Neutrophil (primary cell): ENCODE data around the gene SPTY2D1.
"Not testable (repeated sequence)": the region's sequence is repeated elsewhere in the genome, so short reads cannot be mapped to it uniquely, and the experiment has no call there.

Source experiments
- H3K27ac ChIP-seq: fragments of 200-600 bp; sonication (generic); 2 replicates; pipeline ENCODE4 v1.5.1; 2016; ENCODE audit warnings: mild to moderate bottlenecking, moderate library complexity
- H3K27me3 ChIP-seq: fragments of 200-600 bp; sonication (generic); 2 replicates; pipeline ENCODE4 v1.6.0; 2016; ENCODE audit warnings: mild to moderate bottlenecking
- H3K36me3 ChIP-seq: fragments of 200-600 bp; sonication (generic); 2 replicates; pipeline ENCODE4 v1.5.1; 2017
- H3K4me1 ChIP-seq, 2 experiments: fragments of 200-600 bp in 1 of 2; sonication (generic) in 1 of 2; 1 replicate in 1 of 2; 2 replicates in 1 of 2; pipeline versions ENCODE4 v1.5.1 to v1.6.1; 2013 to 2016; ENCODE audit warnings: low read depth in 1 of 2, low read length in 1 of 2, mild to moderate bottlenecking in 1 of 2, moderate library complexity in 1 of 2; ENCODE audit not compliant: control insufficient read depth in 1 of 2, insufficient read depth in 1 of 2
- H3K4me3 ChIP-seq, 2 experiments: fragments of 200-600 bp in 1 of 2; sonication (generic) in 1 of 2; 1 replicate in 1 of 2; 2 replicates in 1 of 2; pipeline ENCODE4 v1.5.1; 2013 to 2016; ENCODE audit warnings: low read depth in 1 of 2, low read length in 1 of 2, mild to moderate bottlenecking in 1 of 2, moderate library complexity in 1 of 2
- H3K9me3 ChIP-seq: fragments of 200-600 bp; sonication (generic); 2 replicates; pipeline ENCODE4 v1.5.1; 2016
- CTCF ChIP-seq: fragments of 200-600 bp; sonication (generic); IDR thresholded peaks from 2 replicates; pipeline ENCODE4 v1.5.1; 2016; ENCODE audit warnings: antibody characterized with exemption

SPTY2D1 gene

GRCh38 chr11:18671246-18671645 lies 37.1 kb upstream of the SPTY2D1 start:
- H3K36me3 ChIP-seq, result no peaks in the 10 kb centered on the region
- H3K4me1 ChIP-seq, result no peaks in the 10 kb centered on the region
- H3K9me3 ChIP-seq, result no peaks in the 10 kb centered on the region
- no peak for TF ChIP-seq CTCF
- H3K27ac ChIP-seq, result no peak overlapping the region
- no peak overlapping the region for H3K4me3 ChIP-seq
- no peaks in the 10 kb centered on the region for H3K27me3 ChIP-seq

DNA sequence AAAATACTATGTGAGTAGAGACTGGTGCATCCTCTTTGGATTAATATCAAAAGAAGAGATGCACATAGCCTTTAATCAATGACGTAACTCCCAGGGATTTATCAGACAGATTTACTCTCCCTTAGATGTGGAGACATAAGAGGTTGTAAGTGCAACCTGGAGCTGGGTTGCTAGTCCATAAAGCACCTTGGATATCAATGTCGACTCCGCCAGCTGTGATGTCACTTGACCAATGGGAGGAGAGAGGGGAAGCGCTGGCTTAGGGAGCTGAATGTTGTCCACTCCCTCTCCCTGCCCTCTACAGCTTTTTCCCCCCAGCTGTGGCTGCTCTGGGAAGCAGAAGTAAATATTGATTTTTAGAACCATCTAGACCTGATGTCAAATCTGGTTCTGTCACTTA lies 35.6 kb upstream of the SPTY2D1 start:
- no peak overlapping the region for H3K27ac ChIP-seq
- no peak for TF ChIP-seq CTCF

DNA sequence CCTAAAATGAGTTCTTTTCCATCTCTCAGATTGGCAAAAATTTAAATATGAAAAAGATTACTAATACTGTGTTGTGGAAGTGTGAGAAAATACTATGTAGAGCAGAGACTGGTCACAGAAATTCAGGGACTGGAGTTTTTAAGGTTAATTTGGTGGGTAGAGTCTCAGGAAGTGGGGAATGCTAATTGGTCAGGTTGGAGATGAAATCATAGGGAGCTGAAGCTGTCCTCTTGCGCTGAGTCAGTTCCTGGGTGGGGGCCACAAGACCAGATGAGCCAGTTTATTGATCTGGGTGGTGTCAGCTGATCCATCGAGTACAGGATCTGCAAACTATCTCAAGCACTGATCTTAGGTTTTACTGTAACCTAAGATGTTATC lies 35.1 kb upstream of the SPTY2D1 start:
- Histone ChIP-seq H3K27me3 (no peaks in the 10 kb centered on the region), H3K4me3 (no peak overlapping the region), H3K4me1 (no peaks in the 10 kb centered on the region), H3K9me3 (no peaks in the 10 kb centered on the region), H3K36me3 (no peaks in the 10 kb centered on the region), H3K27ac (no peak overlapping the region)
- no peak for TF ChIP-seq CTCF

More for the DNA sequence above, 35.6 kb upstream of the SPTY2D1 start:
- H3K9me3 ChIP-seq, result no peaks in the 10 kb centered on the region
- no peak overlapping the region for H3K4me3 ChIP-seq
- no peaks in the 10 kb centered on the region for H3K36me3 ChIP-seq
- no peaks in the 10 kb centered on the region for H3K27me3 ChIP-seq
- H3K4me1 ChIP-seq, result no peaks in the 10 kb centered on the region

DNA sequence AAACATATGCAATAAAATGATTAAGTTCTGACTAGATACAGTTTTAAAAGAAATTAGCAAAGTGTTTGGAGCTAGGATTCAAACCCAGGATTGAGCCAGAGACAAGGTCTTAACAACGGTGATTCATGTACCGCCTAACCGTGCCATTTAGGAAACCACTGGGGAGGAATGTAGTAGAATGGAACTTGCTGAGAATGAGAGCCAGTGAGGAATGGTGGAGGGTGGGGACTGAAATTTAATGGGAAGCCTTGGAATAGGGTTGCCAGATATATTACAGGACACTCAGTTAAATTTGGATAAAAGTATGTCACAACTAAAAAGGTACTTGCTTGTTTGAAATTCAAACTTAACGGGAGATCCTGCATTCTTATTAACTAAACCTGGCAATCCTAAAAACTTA lies 34.0 kb upstream of the SPTY2D1 start:
- H3K4me3 ChIP-seq, result no peak overlapping the region
- no peaks in the 10 kb centered on the region for H3K9me3 ChIP-seq
- no peak overlapping the region for H3K27ac ChIP-seq
- no peaks in the 10 kb centered on the region for H3K4me1 ChIP-seq
- no peaks in the 10 kb centered on the region for H3K27me3 ChIP-seq
- H3K36me3 ChIP-seq, result no peaks in the 10 kb centered on the region
- TF ChIP-seq CTCF, result no peak

DNA sequence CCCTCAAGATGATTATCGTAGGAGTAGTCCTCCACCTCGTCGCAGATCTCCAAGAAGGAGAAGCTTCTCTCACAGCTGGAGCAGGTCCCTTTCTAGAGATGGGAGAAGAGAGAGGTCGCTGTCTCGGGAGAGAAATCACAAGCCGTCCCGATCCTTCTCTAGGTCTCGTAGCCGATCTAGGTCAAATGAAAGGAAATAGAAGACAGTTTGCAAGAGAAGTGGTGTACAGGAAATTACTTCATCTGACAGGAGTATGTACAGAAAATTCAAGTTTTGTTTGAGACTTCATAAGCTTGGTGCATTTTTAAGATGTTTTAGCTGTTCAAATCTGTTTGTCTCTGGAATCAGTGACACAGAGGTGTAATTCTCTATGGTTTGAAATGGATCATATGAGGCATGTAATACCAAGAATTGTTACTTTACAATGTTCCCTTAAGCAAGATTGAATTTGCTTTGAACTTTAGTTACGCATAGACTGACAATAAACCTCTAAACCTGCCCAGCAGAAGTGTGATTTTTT lies 31.3 kb upstream of the SPTY2D1 start:
- not testable (repeated sequence) for H3K27ac ChIP-seq, H3K4me1 ChIP-seq, H3K36me3 ChIP-seq, H3K27me3 ChIP-seq, H3K9me3 ChIP-seq, H3K4me3 ChIP-seq

DNA sequence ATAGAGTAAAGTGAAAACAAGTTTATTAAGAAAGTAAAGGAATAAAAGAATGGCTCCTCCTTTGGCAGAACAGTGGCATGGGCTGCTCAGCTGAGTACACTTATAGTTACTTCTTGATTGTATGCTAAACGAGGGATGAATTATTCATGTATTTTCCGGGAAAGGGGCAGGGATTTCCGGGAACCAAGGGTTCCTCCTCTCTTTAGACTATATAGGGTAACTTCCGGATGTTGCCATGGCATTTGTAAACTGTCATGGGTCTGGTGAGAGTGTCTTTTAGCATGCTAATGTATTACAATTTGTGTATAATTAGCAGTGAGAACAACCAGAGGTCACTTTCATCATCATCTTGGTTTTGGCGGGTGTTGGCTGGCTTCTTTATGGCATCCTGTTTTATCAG lies 23.5 kb upstream of the SPTY2D1 start:
- H3K27me3 ChIP-seq, result no peaks in the 10 kb centered on the region
- no peaks in the 10 kb centered on the region for H3K4me1 ChIP-seq
- no peak for TF ChIP-seq CTCF
- H3K27ac ChIP-seq, result no peak overlapping the region
- no peak overlapping the region for H3K4me3 ChIP-seq
- H3K9me3 ChIP-seq, result no peaks in the 10 kb centered on the region
- no peaks in the 10 kb centered on the region for H3K36me3 ChIP-seq
